ENCODE results near the gene TOMM22.
A peak's percentile ranks its signal among the peaks of the same experiment; 100 is the strongest.
"Not testable (repeated sequence)": the region's sequence is repeated elsewhere in the genome, so short reads cannot be mapped to it uniquely, and the experiment has no call there.

TOMM22 gene

DNA sequence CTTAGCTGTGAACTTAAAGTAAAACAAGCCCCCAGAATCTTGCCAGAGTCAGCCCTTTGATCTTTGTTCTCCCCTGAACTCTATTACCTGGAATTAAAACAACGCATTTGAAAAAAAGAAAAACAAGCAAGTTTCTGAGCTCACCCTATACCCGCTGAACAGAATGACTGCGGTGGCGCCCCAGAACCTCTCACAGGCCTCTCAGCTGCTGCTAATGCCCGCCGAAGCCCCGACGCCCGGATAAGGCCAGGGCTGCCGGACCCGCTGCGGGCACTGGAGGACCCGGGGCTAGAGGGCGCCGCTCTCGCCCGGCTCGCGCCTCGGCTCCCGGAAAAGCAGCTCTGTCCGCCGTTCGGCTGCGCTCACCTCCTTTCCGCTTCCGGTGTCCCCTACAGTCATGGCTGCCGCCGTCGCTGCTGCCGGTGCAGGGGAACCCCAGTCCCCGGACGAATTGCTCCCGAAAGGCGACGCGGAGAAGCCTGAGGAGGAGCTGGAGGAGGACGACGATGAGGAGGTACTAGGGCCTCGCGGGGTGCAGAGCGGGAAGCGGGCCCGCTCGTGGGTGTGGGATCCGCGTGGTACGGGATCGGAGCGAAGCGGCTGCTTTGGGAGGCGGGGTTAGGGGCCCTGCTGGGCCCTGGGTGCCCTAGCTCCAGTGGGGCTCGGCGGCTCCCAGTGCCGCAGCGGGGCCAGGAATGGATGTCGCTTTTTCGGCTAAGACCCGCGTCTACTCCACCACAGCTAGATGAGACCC lies at the start of gene TOMM22:
Gene TOMM22 (plus strand): TSS at position 376 of the 754 bp plus-strand sequence. CDS start 22 bp downstream, at position 398.
- peak; percentile 96 for DNase-seq (ENCODE audit: low spot score)

DNA sequence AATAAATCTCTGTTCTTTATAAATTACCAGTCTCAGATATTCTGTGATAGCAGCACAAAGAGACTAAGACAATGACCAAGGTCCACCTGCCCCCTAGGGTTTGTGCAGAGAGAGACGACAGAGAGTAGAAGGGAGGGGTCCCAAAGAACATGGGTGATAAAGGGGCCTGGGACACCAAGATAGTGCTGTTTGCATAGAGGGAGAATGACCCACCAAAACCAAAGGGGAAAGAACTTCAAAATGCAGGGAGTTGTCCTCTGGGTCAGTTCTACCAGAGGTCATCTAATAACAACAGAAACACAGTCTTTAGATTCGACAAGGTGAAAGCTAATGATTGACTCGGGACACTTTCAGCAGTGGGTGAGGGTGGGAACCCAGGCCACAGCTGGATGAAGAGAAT lies 49.2 kb upstream of the TOMM22 start:
- DNase-seq (ENCODE audit: low spot score) = no peak

GRCh38 chr22:38638216-38638615 lies 43.5 kb upstream of the TOMM22 start:
- DNase-seq (ENCODE audit: low spot score) = no peak

- DNase-seq (ENCODE audit: low spot score) = no peak
Observed at GRCh38 chr22:38638728-38639127, 43.0 kb upstream of the TOMM22 start.

GRCh38 chr22:38641476-38642040 lies 40.2 kb upstream of the TOMM22 start:
- DNase-seq (ENCODE audit: low spot score) = no peak

DNA sequence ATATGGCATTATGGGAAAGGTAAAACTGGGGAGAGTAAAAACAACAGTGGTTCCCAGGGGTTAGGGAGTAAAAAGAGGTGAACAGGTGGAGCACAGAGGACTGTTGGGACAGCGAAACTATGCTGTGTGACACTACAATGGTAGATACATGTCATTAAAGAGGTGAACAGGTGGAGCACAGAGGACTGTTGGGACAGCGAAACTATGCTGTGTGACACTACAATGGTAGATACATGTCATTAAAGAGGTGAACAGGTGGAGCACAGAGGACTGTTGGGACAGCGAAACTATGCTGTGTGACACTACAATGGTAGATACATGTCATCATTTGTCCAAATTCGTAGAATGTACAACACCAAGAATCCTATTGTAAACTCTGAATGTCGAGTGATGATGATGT lies 37.5 kb upstream of the TOMM22 start:
- DNase-seq (ENCODE audit: low spot score) = not testable (repeated sequence)

DNA sequence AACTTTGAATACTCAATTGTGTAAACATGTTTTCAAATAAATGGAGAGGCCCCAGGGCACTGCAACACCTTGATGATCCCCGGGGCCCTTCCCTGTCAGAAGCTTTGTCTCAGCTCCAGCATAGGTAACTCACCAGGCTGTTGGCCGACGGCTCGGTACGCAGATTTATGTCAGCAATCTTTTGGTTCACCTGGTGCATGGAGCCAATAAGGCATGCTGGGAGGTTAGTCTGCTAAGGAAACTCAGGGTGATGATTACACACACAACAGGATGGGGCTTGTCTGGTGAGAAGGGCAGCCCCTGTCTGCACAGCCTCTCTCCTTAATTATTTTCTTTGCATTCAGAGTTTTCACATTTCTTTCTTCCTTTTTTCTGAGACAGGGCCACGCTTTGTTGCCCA lies 36.3 kb upstream of the TOMM22 start:
- DNase-seq (ENCODE audit: low spot score) = no peak

DNA sequence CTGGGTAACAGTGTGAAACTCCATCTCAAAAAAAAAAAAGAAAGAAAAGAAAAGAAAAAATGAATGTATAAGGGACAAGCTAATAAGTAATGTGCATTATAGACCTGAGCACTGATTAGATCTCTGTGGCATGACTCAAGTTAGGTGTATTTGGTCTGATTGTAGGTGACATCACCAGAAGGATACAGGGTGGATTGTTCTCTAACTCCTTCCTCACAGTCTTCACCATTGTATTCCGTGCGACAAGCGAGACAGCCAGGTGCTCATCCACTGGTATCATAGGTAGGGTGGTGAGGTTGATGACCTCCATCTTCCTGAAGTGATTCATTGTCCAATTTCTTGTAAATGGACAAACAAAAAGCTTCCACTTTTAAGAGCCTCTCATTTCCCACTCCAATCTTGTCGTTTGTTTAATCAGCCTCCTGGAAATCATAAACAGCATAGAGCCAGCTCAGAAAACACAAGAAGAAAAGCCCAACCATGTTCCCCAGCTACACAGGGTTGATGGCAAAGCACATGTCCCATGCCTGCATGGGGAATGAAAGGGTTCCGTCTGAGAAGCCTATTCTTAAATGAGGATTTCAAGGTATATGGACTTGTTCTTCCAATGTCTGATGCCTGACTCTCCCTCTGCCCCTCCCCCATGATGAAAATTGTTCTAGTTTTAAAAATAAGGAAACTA lies 31.8 kb upstream of the TOMM22 start:
- no peak for DNase-seq (ENCODE audit: low spot score)

DNA sequence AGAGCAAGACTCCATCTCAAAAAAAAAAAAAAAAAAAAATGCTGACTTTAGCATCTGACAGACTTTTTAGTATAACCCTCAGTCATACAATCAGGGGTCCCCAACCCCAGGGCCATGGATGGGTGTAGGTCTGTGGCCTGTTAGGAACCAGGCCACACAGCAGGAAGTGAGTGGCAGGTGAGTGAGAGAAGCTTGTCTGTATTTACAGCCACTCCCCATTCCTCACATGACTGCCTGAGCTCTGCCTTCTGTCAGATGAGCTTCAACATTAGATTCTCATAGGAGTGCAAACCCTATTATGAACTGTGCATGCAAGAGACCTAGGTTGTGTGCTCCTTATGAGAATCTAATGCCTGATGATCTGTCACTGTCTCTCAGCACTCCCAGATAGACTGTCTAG lies 28.9 kb upstream of the TOMM22 start:
- DNase-seq (ENCODE audit: low spot score) = no peak

- DNase-seq (ENCODE audit: low spot score) = no peak
Observed at GRCh38 chr22:38653741-38654140, 28.0 kb upstream of the TOMM22 start.

- no peak for DNase-seq (ENCODE audit: low spot score)
Observed at GRCh38 chr22:38655519-38656255, 26.1 kb upstream of the TOMM22 start.

- DNase-seq (ENCODE audit: low spot score) = peak; percentile 98
Observed at GRCh38 chr22:38656256-38657044, 25.3 kb upstream of the TOMM22 start, which contains the start of the genes CBY1 and FAM227A. Gene CBY1, plus strand, starts transcription at chr22:38656638. Its CDS starts 11,417 bp downstream, at chr22:38668055. Gene FAM227A, minus strand, starts transcription at chr22:38656392. Its CDS starts 6,224 bp downstream, at chr22:38650168.

DNA sequence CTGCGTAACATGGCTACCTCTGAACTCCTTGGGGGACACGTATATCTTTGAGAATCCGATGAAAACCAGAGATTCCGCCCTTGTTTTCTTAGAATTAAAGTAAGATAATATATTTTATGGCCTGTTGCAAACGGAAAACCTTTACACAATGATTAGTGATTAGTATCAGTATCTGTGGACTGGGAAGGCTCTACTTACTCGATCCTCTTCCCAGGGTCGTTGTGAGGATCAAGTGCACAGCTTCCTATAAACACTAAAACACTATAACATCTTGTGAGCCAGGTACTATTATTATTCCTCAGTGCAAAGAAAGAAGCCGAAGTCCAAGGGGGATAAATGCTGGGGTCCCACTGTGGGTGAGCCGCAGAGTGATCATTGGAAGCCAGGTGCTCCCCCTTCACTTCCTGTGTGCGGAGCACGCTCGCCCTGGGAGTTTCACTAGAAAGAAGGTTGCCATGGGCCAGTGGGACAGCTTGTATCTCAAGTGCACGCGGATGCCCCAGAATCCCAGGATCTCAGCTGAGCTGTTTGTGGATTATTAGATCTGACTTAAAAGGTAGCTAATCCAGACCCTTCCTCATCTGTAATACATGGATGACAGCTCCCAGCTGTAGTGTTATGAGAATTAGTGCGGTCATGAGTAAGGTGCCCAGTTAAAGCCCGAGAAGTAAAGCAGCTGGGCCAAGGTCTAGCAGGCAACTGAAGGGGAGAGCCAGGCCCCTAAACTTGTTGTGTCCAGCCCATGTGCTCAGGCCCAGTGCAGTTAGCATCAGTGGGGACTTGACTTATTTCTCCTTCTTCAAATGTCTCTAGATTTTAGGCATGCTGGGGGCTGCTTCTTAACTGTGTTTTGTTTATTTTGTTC lies 24.5 kb upstream of the TOMM22 start:
- DNase-seq (ENCODE audit: low spot score) = peak; percentile 24

- no peak for DNase-seq (ENCODE audit: low spot score)
Observed at GRCh38 chr22:38674888-38675287, 6.9 kb upstream of the TOMM22 start.

DNA sequence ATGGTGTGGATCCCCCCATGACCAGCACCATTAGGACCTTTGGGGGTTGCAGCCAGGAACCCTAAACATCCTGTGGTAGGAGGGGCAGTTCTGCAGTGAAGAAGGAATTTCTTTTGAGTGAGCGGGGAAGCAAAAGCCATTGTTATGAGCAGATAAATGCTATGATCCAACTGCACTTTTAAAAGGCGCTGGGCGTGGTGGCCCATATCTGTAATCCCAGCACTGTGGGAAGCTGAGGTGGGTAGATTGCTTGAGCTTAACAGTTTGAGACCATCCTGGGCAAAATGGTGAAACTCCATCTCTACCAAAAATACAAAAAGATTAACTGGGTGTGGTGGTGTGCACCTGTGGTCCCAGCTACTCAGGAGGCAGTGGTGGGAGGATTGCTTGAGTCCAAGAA lies 5.9 kb upstream of the TOMM22 start:
- no peak for DNase-seq (ENCODE audit: low spot score)

DNA sequence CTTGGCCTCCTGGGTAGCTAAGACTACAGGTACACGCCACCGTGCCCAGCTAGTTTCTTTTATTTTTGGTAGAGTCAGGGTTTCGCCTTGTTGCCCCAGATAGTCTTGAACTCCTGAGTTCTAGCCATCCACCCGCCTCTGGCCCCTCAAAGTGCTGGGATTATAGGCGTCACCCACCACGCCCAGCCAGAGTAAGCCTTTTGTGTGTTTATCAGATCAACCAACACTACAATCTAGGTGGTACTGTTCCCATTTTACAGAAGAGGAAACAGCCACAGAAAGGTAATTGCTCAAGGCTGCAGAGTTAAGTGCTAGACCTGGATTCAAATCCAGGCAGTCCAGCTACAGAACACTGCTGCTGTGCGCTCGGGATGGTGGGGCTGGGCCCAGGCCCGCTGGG lies 3.1 kb downstream of the TOMM22 start:
- DNase-seq (ENCODE audit: low spot score) = no peak

GRCh38 chr22:38685761-38686160 lies 4.0 kb downstream of the TOMM22 start:
- DNase-seq (ENCODE audit: low spot score) = no peak

DNA sequence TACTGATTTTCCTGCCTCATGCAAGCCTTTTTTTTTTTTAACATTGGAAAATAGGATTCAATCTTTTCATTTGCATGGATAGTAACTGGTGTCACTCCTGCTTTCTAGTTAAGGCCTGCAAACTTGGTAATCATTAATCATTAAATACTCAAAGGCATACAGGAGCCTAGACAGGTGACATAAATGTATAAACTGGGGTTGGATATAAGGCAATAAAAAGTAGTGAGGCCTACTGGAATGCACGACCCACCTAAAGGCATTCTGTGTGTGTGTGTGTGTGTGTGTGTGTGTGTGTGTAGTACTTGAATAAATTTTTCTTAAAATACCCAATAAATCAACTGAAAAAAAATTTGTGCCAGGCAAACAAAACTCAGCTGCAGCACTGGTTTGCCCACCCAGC lies 7.9 kb downstream of the TOMM22 start:
- no peak for DNase-seq (ENCODE audit: low spot score)

- no peak for DNase-seq (ENCODE audit: low spot score)
Observed at GRCh38 chr22:38694049-38694448, 12.3 kb downstream of the TOMM22 start.

GRCh38 chr22:38694940-38695339 lies 13.2 kb downstream of the TOMM22 start:
- no peak for DNase-seq (ENCODE audit: low spot score)
